Peyer's patch (tissue), 4 donors: Measurements from ENCODE around the gene TAF7L. TPM values are rescaled to one million over a fixed set of nuclear protein-coding genes. Genes with fewer than 3 reads are reported as not detected.
"Not testable (repeated sequence)": the region's sequence is repeated elsewhere in the genome, so short reads cannot be mapped to it uniquely, and the experiment has no call there.

Source experiments
- DNase-seq, 3 donors: peaks; one replicate each; pipeline ENCODE4 v3.0.0-alpha.2; 2017 to 2019
- H3K27ac ChIP-seq, 4 donors: fragments of 200-600 bp; sonication (generic); one replicate each; pipeline ENCODE4 v1.5.1; 2016 to 2019
- H3K27me3 ChIP-seq, 2 donors: fragments of 200-600 bp; sonication (generic); one replicate each; pipeline ENCODE4 v1.5.1; 2019
- H3K36me3 ChIP-seq, 3 donors: fragments of 200-600 bp; sonication (generic); one replicate each; pipeline ENCODE4 v1.5.1; 2016 to 2019
- H3K4me1 ChIP-seq, 4 donors: fragments of 200-600 bp; sonication (generic); one replicate each; pipeline ENCODE4 v1.5.1; 2016 to 2019
- H3K4me3 ChIP-seq, 4 donors: fragments of 200-600 bp; sonication (generic); 1 replicate in 3 of 4; 2 replicates in 1 of 4; pipeline ENCODE4 v1.5.1; 2016 to 2019; ENCODE audit warnings: mild to moderate bottlenecking in 1 of 4
- H3K9me3 ChIP-seq, 4 donors: fragments of 200-600 bp; sonication (generic); one replicate each; pipeline ENCODE4 v1.5.1; 2016 to 2019; ENCODE audit warnings: mild to moderate bottlenecking in 1 of 4
- CTCF ChIP-seq, 6 experiments: fragments of 450-650 bp in 4 of 6; fragments of 200-600 bp in 2 of 6; sonication (generic) in 1 of 6; IDR thresholded peaks; one replicate each; pipeline ENCODE4 v1.5.1; 2017 to 2019; ENCODE audit warnings: antibody characterized with exemption in 6 of 6, mild to moderate bottlenecking in 3 of 6, moderate library complexity in 1 of 6
- POLR2A ChIP-seq, 2 donors: fragments of 450-650 bp; IDR thresholded peaks; one replicate each; pipeline ENCODE4 v1.5.1; 2017; ENCODE audit warnings: antibody characterized with exemption in 2 of 2, mild to moderate bottlenecking in 2 of 2, moderate library complexity in 2 of 2
- total RNA-seq, 4 donors: library from RNA; depleted of rRNA; stranded (reverse); fragments of >200 nt; gene quantifications; one replicate each; pipeline ENCODE4 v1.1.0, GENCODE V29; 2016

Gene TAF7L, protein sequence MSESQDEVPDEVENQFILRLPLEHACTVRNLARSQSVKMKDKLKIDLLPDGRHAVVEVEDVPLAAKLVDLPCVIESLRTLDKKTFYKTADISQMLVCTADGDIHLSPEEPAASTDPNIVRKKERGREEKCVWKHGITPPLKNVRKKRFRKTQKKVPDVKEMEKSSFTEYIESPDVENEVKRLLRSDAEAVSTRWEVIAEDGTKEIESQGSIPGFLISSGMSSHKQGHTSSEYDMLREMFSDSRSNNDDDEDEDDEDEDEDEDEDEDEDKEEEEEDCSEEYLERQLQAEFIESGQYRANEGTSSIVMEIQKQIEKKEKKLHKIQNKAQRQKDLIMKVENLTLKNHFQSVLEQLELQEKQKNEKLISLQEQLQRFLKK
- not detected for total RNA-seq

DNA sequence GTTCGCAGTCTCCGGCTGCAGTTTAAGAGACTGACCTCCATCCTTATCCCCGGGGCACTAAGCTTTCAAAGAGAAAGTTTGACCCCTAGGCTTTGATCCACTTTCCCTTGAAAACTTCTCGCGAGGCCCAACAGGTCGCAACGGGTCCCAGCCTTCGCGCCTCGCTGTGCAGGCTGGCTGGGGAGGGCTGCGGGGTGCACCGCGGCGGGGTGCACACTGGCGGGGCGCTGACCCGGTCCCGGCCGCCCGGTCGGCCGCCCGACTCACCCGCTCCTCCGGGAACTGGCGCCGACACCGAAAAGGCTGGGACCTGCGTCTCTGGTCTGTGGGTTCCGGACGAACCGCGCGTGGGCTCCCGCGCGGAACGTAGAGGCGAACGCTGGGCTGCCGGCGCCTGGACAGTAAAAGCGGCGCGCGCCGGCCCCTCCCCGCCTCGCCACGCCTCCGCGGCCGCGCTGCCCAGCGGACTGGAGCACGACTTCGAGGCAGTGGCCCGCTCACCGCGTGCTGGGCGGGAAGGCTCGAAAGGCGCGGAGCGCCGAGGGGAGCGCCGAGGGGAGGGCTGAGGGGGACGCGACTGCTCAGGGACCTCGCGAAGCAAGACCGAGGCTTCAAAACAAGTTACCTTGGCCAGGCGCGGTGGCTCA lies at the start of gene TAF7L:
Gene TAF7L, minus strand, starts transcription at position 378 of the 647 bp plus-strand sequence. CDS start 3,791 bp downstream, outside the sequence.
- Histone ChIP-seq H3K9me3 (no peaks in the 10 kb centered on the region), H3K36me3 (no peaks in the 10 kb centered on the region), H3K27me3 (no peaks in the 10 kb centered on the region), H3K4me1 (no peaks in the 10 kb centered on the region), H3K4me3 (peak within 1 kb of the TSS in 1 of 4 donors; percentile 36), H3K27ac (no peak within 1 kb of the TSS)
- DNase-seq: peak in 1 of 3 donors; percentile 42
- no peak for TF ChIP-seq POLR2A (IDR thresholded peaks at IDR 0.05)
- no peak for TF ChIP-seq CTCF (IDR thresholded peaks at IDR 0.05)

DNA sequence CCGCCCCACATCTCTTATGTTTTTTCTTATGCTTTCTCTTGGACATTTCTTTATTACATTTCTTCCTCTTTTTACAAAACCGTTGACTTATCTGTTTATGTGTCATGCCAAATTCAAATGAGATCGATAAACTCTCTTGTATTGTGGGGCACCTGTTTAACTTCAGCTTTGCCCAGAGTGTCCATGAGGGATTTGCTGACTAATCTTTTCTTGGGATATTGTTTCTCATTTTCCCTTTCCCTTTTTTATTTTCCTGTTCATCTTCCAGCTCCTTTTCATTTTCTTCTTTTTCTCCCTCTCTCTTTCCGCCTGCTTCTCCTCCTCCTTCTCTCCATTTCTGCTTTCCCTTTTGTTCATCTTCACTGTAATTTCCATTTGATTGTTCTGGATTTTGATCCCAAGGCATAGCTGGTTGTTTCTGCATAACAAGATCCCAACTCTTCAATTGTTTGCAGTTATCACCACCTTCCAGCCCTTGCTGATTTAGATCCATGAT lies 46.7 kb upstream of the TAF7L start:
- H3K9me3 ChIP-seq: no peaks in the 10 kb centered on the region
- TF ChIP-seq CTCF (IDR thresholded peaks at IDR 0.05): no peak
- no peak for TF ChIP-seq POLR2A (IDR thresholded peaks at IDR 0.05)
- H3K36me3 ChIP-seq: no peaks in the 10 kb centered on the region
- DNase-seq: no peak
- no peaks in the 10 kb centered on the region for H3K4me1 ChIP-seq
- no peak overlapping the region for H3K4me3 ChIP-seq
- H3K27me3 ChIP-seq: no peaks in the 10 kb centered on the region
- no peak overlapping the region for H3K27ac ChIP-seq

DNA sequence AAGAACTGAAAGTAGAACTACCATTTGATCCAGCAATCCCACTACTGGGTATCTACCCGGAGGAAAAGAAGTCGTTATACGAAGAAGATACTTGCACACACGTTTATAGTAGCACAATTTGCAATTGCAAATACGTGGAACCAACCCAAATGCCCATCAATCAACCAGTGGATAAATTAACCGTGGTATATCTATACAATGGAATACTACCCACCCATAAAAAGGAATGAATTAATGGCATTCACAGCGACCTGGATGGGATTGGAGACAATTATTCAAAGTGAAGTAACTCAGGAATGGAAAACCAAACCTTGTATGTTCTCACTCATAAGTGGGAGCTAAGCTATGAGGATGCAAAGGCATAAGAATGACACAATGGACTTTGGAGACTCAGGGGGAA lies 43.2 kb upstream of the TAF7L start:
- H3K27me3 ChIP-seq, H3K4me3 ChIP-seq, H3K36me3 ChIP-seq: not testable (repeated sequence)

GRCh38 chrX:101326600-101326999 lies 35.5 kb upstream of the TAF7L start:
- not testable (repeated sequence) for H3K36me3 ChIP-seq, H3K27me3 ChIP-seq, H3K4me1 ChIP-seq, H3K27ac ChIP-seq, H3K4me3 ChIP-seq, H3K9me3 ChIP-seq
- DNase-seq: peak in 2 of 3 donors; percentile 47 to 53

More for the DNA sequence above, 43.2 kb upstream of the TAF7L start:
- not testable (repeated sequence) for H3K27ac ChIP-seq, DNase-seq, H3K4me1 ChIP-seq, H3K9me3 ChIP-seq

- H3K4me1 ChIP-seq: no peaks in the 10 kb centered on the region
- H3K27ac ChIP-seq: no peak overlapping the region
- no peaks in the 10 kb centered on the region for H3K27me3 ChIP-seq
- TF ChIP-seq CTCF (IDR thresholded peaks at IDR 0.05): no peak
- no peak for TF ChIP-seq POLR2A (IDR thresholded peaks at IDR 0.05)
- H3K36me3 ChIP-seq: no peaks in the 10 kb centered on the region
- no peaks in the 10 kb centered on the region for H3K9me3 ChIP-seq
- H3K4me3 ChIP-seq: no peak overlapping the region
- no peak for DNase-seq
These were observed 12.7 kb upstream of the TAF7L start for GRCh38 chrX:101303790-101304189.

- not testable (repeated sequence) for H3K27me3 ChIP-seq, H3K36me3 ChIP-seq, H3K9me3 ChIP-seq, H3K4me3 ChIP-seq, H3K27ac ChIP-seq, DNase-seq, H3K4me1 ChIP-seq
These were observed 4.5 kb upstream of the TAF7L start for GRCh38 chrX:101295603-101296002.

DNA sequence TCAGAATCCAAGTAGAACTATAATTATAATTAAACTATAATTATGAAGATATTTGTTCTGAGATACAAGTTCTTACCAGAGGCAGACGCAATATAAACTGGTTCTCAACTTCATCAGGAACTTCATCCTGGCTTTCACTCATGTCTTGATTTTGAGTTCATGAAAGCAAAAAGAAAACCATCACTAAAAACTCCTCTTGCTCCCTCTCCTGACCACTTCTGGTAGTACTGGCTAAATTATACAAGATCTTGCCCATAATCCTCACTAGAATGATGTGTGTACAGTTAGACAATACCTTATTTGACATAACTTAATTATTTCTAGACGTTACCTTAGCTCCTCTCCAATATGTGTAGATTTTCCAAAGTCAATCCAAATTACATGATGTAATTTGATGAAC lies 3.7 kb downstream of the TAF7L start:
- DNase-seq: no peak
- no peaks in the 10 kb centered on the region for H3K4me1 ChIP-seq
- no peak overlapping the region for H3K27ac ChIP-seq
- TF ChIP-seq CTCF (IDR thresholded peaks at IDR 0.05) (peak in 5 of 6 experiments; percentile 21 to 59 (median 40)), POLR2A (IDR thresholded peaks at IDR 0.05) (no peak)
- no peak overlapping the region for H3K4me3 ChIP-seq
- no peaks in the 10 kb centered on the region for H3K9me3 ChIP-seq
- no peaks in the 10 kb centered on the region for H3K27me3 ChIP-seq
- no peaks in the 10 kb centered on the region for H3K36me3 ChIP-seq
